COLO829 (cell line): ENCODE measurements around the gene ATP5F1D.

Experiments
- DNase-seq: peaks from one replicate; pipeline ENCODE4 v3.0.0; 2012; ENCODE audit warnings: low spot score

Gene ATP5F1D

DNA sequence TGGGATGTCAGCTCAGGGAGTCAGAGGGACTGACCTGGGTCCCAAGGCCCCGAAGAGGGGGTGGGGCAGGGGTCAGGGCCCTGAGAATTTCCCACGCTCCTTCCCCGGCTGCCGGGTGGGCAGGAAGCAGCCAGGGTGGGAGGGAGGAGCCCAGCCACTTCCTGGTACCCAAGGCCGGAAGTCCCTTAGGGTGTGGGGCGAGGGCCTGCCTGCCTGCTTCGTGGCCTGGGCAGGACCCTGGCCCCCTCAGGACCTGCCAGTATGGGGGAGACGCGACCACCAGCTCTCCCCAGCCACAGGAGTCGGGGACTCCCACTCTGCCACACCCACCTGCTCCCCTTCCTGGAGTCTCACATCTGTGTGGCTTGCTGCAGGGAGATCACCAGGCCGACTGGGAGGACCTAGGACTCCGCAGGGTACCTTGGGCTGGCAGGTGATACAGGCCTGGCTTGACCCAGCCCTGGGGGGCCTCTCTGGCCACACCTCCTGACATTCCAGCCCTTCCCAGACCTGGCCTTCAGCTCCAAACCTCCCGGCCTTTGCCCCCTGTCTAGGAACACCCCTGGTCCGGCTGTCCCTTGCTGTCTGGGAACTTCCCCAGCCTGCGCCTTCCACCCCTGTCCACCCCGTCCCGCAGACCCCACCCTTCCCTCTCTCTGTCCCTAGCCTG, 17.8 kb downstream of the ATP5F1D start:
- no peak for DNase-seq

DNA sequence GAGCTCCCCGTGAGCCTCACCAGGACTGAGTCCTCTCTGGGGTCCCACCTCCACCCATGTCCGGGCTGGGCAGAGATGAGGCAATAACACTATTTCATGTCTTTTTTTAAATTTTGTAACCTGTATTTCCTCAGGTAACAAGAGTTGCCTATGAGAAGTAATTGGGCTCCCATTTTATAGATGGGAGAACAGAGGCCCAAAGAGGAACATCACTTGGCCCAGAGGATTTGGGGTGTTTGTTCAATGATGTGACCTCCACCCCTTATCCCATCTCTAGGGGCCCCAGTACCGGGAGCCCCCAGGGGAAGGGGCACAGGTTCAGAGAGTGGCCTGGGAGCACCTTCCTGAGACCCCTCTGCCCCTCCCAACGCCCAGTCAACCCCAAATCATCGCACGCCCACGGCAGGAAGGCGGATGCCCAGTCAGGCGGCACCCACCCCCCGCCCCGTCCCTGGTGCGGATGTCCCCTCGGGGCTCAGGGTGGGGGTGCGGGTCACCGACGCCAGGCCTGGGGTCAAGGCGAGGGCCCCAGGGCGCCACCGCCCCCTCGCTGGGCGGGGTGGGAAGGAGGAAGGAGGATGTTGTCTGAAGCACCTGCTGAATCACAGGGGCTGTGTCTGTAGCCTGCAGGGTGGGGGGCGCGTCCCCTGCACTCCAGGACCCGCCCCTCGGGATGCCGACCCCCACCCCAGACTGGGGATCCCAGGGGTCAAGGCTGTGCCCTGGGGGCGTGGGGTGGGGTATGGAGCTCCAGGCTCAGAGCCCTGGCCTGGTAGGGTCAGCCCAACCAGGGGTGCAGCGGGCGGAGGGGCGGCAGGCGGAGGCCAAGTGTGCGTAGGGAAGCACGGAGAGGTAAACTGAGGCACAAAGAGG, 18.6 kb downstream of the ATP5F1D start:
- no peak for DNase-seq

DNA sequence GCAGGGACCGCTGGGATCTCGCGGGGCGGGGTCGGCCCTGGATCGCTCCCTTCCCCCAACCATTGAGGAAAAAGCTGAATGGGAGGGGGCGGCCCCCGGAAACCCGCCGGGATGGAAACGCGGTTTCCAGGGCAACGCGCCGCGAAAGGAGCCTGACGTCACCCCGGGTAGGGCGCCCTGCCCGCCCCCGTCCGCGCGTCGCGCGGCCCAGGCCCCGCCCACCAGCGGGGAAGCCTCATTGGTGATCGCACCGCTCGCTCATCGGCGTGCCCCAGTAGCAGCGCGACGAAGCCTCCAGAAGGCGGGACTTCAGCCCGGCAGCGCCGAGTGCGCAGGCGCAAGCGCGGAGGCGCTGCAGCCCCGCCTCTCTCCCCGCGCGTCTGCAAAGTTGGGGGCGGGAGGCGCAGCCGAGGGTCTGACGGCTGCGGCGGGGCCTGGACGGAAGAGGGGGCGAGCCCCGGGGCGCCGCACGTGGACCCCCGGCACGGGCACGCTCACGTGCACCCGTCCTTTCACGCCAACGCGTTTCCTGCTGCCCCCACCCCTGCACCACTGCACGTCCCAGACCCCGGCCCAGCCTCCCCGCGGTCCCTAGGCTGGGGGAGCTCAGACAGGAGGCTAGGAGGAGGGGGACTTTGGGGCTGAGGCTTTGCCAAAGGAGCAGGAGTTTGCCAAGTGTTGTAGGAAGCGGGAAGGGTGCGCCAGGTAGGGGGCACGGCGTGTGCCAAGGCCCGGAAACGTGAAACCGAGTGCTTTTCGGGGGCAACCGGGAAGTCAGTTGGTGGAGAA, 19.4 kb downstream of the ATP5F1D start:
- DNase-seq, result peak; percentile 98

DNA sequence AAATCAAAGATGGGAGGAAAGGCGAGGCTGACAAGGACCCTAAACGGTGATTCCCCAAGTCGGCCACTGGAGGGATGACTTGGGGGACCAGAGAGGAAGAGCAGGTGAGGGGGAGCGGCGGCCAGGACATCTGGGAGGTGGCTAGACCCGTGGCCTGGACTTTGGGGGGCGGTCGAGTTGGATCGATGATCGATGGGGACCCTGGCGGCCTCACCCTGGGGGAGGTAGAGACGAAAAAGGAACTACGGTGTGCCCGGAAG, 19.9 kb downstream of the ATP5F1D start:
- DNase-seq, result no peak

DNA sequence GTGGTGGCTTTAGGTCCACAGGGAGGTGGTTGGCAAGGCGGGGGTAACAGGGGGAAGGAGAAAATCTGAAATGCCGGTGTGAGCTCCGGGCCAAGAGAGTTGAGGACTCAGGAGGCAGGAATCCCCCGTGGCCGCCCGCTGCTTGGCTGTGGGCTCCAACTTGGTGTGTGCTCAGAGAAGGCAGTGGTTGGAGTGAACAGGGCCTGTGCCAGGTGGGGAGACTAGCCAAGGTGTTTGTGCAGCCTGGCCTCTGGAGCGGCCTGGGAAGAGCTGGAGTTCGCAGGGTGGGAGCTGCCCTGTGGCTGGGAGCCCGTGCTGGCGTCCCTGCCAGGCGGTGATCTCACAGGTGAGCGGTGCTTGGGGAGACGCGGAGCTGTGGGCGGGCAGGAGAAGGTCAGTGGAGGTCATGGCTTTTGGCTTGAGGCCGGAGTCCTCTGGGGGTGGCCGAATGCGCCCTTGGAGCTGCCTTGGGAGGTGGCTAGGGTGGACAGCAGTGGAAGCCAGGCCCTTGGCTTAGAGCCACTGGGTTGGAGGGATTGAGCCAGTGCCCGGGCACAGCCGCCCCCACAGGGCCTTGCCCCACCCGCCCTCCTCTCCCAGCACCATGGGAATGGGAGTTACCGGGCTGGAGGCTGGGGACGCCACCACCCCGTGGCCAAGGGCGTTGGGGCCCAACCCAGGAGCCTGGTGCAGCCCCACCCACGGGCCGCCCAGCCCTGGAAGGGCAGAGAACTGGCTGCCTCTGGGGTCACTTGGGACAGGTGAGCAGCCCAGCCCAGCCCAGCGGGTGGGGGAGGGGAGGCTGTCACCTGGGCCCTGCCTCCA, 20.5 kb downstream of the ATP5F1D start:
- no peak for DNase-seq

DNA sequence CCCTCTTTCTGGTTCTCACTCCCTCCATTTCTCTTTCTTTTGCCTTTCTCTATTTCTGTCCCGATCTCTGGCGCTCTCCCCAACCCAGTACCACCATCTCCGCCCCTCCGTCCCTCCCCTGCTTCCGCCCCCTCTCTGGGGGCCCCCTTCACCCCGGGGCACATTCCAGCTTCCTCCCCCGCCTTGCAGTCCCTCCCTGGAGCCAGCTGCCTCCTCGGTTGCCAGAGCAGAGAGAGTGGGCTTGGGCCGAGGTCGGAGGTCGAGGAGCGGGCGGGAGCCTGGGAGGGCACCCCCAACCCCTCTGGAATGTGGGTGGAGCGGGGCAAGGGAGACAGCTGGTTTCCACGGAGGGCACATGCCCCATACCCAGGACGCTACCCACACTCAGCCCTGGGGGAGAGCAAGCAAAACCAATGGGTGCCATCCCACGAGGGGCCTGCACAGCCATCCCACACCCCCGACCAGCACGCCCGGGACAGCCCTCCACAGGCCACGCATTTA, 21.1 kb downstream of the ATP5F1D start:
- no peak for DNase-seq

DNA sequence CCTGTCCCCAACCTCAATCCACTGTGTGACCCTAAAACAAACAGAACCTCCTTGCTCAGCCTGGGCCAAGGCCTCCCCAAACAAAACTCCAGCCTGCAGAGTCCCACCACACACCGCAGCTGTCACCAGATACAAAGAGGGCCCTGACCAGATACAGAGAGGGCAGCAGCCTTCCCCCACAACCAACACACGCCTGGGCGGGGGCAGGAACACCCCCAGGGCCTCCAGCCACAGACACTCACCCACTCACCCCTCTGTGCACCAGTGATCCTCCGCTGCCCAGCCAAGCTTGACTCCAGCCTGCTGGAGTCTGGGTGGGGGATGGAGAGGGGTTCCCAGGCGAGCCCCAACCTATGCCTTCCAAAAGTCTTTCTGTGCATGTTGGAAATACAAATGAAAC, 21.6 kb downstream of the ATP5F1D start:
- DNase-seq, result no peak

DNA sequence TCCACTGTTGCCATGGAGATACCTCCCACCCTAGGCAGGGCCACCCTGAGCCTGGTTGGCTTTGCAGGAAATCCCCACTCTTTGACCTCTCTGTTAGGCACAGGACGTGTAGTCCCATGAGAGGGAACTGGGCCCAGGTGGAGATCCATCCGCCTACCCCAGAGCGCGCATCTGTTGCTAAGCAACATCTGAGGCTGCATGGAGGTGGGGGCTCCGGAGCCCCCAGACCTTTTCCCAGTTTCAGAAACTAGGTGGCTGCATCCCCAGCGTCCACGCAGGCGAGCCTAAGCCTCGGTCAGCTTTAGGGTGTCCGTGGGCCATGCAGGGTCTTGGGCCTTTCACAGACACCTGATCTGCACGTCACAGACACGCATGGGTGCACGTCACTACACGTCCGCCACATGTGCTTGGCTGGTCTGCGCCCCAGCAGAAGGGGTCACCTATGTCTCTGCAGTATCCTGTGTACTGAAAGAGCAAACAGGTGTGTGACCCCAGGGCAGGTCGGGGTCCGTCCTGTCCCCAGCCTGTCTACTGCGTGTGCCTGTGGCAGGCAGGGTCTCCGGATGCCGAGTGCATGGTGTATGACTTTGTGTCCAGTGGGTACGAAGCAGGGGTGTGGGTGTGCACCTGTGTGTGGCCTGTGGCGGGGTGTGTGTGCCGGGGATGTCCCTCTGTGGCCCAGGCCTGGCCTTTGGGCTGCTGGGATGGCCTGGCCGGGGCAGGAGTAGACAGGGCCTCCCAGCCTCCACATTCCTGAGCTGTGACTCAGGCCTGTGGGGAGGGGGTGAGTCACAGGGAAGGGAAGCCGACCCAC, 23.5 kb downstream of the ATP5F1D start:
- no peak for DNase-seq

DNA sequence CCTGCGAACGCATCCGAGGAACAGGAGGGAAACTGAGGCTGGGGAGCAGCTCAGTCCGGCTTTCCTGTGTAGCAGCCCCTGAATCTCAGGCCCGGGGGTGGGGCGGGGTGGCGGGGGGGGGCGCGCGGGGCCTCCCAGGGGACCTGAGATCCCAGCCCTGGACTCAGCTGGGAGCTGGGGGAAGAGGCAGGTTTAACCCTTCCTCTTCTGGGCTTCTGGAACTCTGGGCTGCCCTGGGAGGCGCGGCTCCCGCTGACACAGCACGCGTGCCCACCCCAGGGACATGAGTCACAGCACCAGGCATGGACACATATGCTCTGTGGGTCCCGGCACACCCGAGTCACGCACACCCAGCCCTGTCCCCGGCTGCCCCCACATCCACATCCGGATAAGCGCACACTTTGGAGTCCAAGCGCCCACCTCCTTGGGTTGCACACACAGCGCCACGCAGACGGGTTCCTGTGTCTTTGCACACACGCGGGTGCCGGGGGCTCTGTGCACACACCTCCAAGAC, 24.1 kb downstream of the ATP5F1D start:
- no peak for DNase-seq

DNA sequence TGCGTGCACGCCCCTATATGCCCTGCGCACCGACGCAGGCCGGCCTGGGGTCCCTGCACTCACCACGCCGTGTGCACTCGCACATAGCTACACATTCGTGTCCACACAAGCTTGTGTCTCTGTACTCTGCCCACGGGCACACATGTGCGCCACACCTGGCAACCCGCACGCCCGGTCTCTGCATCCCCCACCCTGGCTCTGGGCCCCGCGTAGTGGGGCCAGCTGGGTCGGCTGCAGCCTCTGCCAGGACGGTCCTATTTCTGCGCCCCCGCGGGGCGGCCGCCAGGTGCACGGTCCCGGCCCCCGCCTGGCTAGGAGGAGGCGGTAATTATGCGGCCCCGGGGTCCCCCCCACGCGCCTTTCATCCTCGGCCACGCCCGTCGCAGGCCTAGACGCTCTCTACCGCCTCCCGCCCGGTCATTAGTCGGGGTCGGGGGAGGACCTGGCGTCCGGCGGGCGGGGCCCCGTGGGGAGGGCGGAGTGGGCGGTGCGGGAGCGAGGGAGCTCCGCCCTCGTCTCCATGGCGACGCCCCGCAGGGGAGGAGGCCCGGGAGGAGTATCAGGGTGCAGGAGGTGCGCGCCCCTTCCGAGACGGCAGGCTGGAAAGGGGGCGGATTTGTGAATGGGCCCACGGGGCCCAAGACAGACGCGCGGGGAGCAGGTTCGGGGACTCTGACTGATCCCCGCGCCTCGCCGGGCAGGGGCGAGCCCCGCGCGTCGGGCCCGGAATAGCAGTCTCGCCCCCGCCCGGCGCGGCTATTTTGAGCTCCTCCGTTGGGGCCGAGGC, 24.8 kb downstream of the ATP5F1D start:
- peak; percentile 84 for DNase-seq

DNA sequence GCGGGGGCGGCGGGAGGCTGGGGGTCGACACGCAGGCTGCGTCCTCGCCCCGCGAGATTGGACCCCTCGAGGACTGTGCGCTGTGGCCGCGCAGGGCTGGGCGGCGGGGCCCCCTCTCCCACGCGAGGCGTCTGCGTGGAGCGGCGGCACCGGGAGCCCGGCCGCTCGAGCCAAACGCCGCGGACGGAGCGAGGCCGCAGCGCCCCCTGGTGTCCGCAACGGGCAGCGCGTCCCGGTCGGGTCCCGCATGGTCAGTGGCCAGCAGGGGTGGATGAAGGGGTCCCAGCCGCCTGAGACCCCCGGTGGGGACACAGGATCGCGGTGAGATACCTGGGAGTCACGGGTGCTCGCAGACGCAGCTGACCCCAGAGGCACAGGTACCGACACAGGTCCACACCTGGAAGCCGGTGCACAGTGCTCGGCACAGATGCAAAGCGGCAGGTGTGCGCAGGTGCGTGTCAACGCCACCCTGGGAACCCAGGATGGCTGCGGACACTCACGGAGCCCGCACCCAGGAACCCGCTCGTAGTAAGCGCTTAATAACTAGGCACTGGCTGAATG, 25.4 kb downstream of the ATP5F1D start:
- no peak for DNase-seq

DNA sequence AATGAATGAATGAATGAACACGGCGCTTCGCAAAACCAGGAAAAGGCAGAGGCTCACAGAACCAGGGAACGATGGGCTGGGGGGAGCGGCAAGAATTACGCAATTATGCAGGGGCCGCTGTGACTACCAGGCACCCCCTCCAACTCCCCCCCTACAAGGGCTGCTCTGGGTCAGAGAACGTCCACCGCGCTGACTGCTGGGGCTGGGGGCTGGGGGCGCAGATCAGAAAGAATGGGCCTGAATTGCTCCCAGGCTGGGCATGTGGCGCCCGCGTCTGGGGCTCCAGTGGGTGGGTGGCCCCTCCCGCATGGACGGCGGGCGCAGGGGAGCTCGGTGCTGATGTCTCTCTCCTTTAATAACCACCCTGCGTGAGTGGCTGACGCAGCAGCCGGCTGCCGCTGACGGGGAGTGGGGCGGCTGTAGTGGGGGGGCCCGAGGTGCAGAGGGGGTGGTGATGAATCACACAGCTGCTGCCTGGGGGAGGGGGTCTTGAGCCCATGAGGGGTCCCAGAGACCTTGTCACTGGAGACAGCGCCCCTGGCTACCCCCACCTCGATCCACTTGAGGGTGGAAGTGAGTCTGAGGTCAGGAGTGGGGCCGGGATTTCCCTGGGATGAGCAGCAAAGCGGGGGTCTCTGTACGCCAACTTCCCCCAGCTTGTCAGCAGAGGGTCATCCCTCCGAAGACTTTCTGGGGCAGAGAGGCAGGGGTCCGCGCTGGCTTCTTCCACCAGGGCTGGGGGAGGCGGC, 26.1 kb downstream of the ATP5F1D start:
- DNase-seq, result no peak

DNA sequence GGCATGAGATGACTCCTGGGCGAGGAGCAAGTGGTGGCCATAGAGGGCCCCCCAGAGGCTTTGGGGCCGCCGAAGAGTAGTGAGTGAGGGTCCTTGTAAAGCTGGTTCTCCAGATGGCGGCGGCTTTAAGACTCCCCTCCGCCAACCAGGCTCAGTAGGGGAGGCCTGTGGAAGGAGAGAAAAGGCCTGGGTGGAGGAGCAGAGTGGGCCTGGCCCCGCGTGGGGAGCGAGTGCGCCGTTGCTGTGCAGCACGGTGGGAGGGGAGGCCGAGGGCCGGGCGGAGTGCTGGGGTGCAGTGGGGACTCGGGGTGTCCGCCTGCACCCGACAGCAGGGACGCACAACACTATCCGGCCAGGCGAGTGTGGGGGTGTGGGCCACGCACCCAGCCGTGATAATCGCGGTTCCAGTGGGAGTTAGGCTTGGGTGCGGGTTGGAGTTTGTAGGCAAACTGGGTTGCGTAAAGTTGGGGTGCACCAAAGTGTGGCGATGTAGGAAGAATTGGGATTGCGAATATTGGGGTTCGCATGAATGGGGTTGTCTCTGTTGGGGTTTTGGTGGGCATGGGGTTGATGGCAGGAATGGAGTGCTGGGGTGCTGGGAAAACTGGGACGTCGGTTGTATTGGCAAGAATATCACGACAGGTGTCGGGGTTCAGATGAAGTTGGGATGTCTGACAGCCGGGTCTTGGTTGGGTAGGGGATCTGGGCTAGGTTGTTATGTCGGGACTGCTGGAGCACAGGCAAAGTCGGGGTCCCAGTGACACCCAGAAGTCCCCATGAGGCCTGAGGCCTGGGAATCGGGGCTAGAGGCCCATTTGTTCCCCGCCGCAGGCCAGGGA, 26.9 kb downstream of the ATP5F1D start:
- no peak for DNase-seq

DNA sequence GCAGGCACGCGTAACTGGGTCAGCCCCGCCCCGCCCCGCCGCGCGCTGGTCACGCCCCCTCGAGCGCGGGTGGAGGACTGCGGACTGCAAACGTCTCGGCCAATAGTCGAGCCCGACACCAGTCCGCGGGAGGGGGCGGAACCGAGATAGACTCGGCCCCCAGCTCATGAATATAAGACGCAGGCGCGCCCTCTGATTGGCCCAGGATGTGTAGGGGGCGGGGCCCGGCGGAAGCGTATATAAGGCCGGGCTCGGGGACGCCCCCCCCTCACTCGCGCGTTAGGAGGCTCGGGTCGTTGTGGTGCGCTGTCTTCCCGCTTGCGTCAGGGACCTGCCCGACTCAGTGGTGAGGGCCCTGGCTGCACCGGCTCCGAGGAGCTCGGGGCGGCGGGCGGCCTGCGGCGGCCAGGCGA, 27.5 kb downstream of the ATP5F1D start, which contains the start of gene CIRBP:
Gene CIRBP, plus strand, starts transcription at position 268 of the 413 bp plus-strand sequence. CDS start 1,602 bp downstream, outside the sequence.
- peak; percentile 99 for DNase-seq

DNA sequence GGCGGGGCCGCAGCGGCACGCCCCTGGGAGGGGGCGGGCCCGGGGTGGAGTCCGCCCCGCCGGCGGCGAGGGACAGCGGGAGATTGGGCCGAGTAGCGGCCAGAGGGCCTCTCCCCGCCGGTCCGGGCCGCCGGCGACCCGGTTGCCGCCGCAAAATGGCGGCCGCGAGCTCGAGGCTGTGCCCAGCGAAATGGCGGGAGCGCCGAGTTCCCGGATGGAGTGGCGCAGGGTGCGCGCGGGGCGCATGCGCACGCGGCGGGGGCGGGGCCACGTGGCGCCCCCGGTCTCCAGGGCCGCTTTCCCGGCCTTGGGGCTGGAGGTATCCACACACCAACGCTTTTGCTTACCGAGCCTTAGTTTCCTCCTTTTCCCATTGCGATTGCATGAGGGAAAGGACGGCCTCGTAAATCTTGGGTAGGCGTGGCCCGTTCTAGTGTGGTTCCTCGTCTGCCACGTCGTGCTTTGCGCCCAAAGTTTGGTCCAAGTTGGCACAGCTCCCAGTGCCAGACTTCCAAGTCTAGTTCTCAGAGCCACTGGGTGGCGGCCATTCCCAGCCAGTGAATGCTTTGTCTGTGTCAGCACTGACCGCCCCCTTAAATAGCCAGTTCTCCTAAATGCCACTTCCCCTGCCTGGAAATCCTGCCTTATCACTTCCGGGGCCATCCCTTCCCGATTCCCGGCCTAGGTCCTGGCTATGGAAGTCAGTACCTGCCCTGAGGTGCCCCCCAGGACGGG, 28.1 kb downstream of the ATP5F1D start:
- peak; percentile 86 for DNase-seq

DNA sequence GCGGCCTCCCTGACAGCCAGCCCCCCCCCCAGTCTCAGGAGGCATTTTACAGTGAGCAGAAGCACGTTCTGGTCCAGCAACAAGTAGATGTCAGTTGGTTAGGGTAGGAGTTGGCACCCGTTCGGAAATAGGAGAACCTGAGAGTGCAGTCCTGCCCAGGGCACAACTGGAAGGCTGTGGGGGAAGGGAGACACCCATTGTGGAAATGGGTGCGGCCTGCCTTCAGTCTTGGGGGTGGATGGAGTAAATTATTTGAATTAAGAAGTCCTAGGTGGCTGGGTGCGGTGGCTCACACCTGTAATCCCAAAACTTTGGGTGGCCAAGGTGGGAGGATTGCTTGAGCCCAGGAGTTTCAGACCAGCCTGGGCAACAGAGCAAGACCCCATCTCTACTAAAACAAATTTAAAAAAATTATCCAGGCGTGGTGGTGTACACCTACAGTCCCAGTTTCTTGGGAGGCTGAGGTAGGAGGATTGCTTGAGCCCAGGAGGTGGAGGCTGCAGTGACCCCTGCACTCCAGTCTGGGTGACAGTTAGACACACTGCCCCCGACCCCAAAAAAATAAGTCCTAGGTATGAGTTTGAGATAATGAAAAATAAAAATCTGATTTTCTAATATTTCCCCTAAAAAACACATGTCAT, 28.8 kb downstream of the ATP5F1D start:
- no peak for DNase-seq
